Measurements from ENCODE around the gene TRERF1. TPM values are rescaled to one million over a fixed set of nuclear protein-coding genes. Genes with fewer than 3 reads are reported as not detected.

Gene TRERF1
- total and polyA plus RNA-seq, 2 of the 4 experiments (the other 2 are of a cell fraction) = 6.3 to 9.9 TPM

- Histone ChIP-seq H2BK20ac (ENCODE audit: low read depth, low read length) (peak overlapping the region; percentile 58), H2BK120ac (ENCODE audit: low read depth, low read length) (peak overlapping the region; percentile 95), H3K4me3 (ENCODE audit: insufficient read depth, low read depth, low read length) (peak overlapping the region; percentile 88), H3K9me3 (ENCODE audit: control insufficient read depth, insufficient read depth, low read length) (no peaks in the 10 kb centered on the region), H3K4me1 (ENCODE audit: control insufficient read depth, insufficient read depth, low read length) (peaks cover 7% of the 10 kb centered on the region), H3K36me3 (ENCODE audit: control insufficient read depth, insufficient read depth, low read length) (no peaks in the 10 kb centered on the region), H4K8ac (ENCODE audit: low read depth in 2 of 2, low read length in 2 of 2) (peak overlapping the region; percentile 23 to 91; a peak in 3 of 4 replicates), H2BK5ac (ENCODE audit: low read depth, low read length, poor library complexity, severe bottlenecking) (peak overlapping the region; percentile 97), H3K9me1 (ENCODE audit: insufficient read depth, low read length) (no peaks in the 10 kb centered on the region), H4K5ac (ENCODE audit: low read depth, low read length) (peak overlapping the region; percentile 63), H2AFZ (replicated peaks; ENCODE audit: low read length, poor library complexity) (peak overlapping the region; percentile 94), H3K18ac (ENCODE audit: low read depth, low read length) (peak overlapping the region; percentile 92), H2AK9ac (replicated peaks; ENCODE audit: low read depth, low read length, poor library complexity) (peak overlapping the region; percentile 95), H2BK15ac (ENCODE audit: low read depth, low read length) (peak overlapping the region; percentile 29), H4K91ac (ENCODE audit: insufficient read depth, low read depth, low read length) (peak overlapping the region; percentile 87), H3K9ac (ENCODE audit: low read depth, low read length) (peak overlapping the region; percentile 83), H3K14ac (replicated peaks; ENCODE audit: low read depth, low read length) (peak overlapping the region; percentile 87), H3K27ac (ENCODE audit: insufficient read depth, low read length) (peak overlapping the region; percentile 95), H3K4ac (ENCODE audit: low read depth, low read length) (peak overlapping the region; percentile 94), H3K23ac (ENCODE audit: low read depth, low read length) (peak overlapping the region; percentile 95), H3K56ac (ENCODE audit: extremely low read depth, insufficient read depth, low read length) (peak overlapping the region; percentile 91), H2AK5ac (ENCODE audit: low read depth, low read length) (peak overlapping the region; percentile 90), H3K4me2 (ENCODE audit: low read depth, low read length) (peak overlapping the region; percentile 88), H4K20me1 (ENCODE audit: insufficient read depth, low read length) (peaks cover 3% of the 10 kb centered on the region; the same call in 1 of the 2 replicates), H3K27me3 (ENCODE audit: control insufficient read depth, insufficient read depth, low read length) (no peaks in the 10 kb centered on the region), H3K79me1 (ENCODE audit: low read depth in 1 of 2, low read length in 2 of 2) (peaks cover 13 to 53% of the 10 kb centered on the region in 2 experiments)
- TF ChIP-seq MAFK (IDR thresholded peaks at IDR 0.05; ENCODE audit: low read depth, low read length) = no peak
- TF ChIP-seq USF2 (IDR thresholded peaks at IDR 0.05; ENCODE audit: low read depth, low read length) = no peak
- TF ChIP-seq POLR2A (IDR thresholded peaks at IDR 0.05; ENCODE audit: low read depth, low read length) = no peak
- peak; percentile 88; the same call in 1 of the 2 replicates for TF ChIP-seq MXI1 (IDR thresholded peaks at IDR 0.05; ENCODE audit: borderline replicate concordance, low read depth, low read length)
- no peak for TF ChIP-seq CTCF (conservative IDR thresholded peaks at IDR 0.05; ENCODE audit: low read depth, low read length)
- in situ Hi-C loops (cut with MboI; ENCODE audit: low sequenced_read_pairs) = no loop called here
- intact Hi-C loops (cut with micrococcal nuclease) = loop anchor here (1.0 to 5.0 kb wide), 3 partner anchors 82 to 168 kb away; no protein-coding TSS in a partner anchor
- POLR2A ChIA-PET (ENCODE audit: unreplicated experiment) = interaction anchor here (1.0 kb wide), 1 partner anchor 9 kb away, joined by 3 read pairs; no protein-coding TSS in a partner anchor
- DNase-seq = no peak
- 0% methylated on average over 1 of the region's 22 CpGs; no CpG with 5 or more reads in 1 of the 2 experiments for WGBS, 2 experiments (ENCODE audit: extremely low coverage in 2 of 2, insufficient read length in 1 of 2)
- no TSS peak for BruUV-seq (replicated peaks)
- CTCF ChIA-PET = interaction anchor here (1.4 kb wide), 1 partner anchor 97 kb away, joined by 6 read pairs; no protein-coding TSS in a partner anchor
- dilution Hi-C loops (cut with HindIII; ENCODE audit: low sequenced_read_pairs, unreplicated experiment) = no loop called here
- peak; percentile 0 for ATAC-seq (ENCODE audit: low read depth)
Observed at GRCh38 chr6:42450477-42451332, 1.0 kb downstream of the TRERF1 start.

All from IMR-90 (cell line).